ENCODE measurements around the gene KCTD6. TPM values are rescaled to one million over a fixed set of nuclear protein-coding genes. Genes with fewer than 3 reads are reported as not detected.

Gene KCTD6
- total RNA-seq, 4 donors from 2014 or later, result 10.3 to 14.9 (median 11.9) TPM

GRCh38 chr3:58495101-58495500 lies 3.2 kb downstream of the KCTD6 start:
- no peak for TF ChIP-seq POLR2A (IDR thresholded peaks at IDR 0.05)
- TF ChIP-seq, protein P1, sequence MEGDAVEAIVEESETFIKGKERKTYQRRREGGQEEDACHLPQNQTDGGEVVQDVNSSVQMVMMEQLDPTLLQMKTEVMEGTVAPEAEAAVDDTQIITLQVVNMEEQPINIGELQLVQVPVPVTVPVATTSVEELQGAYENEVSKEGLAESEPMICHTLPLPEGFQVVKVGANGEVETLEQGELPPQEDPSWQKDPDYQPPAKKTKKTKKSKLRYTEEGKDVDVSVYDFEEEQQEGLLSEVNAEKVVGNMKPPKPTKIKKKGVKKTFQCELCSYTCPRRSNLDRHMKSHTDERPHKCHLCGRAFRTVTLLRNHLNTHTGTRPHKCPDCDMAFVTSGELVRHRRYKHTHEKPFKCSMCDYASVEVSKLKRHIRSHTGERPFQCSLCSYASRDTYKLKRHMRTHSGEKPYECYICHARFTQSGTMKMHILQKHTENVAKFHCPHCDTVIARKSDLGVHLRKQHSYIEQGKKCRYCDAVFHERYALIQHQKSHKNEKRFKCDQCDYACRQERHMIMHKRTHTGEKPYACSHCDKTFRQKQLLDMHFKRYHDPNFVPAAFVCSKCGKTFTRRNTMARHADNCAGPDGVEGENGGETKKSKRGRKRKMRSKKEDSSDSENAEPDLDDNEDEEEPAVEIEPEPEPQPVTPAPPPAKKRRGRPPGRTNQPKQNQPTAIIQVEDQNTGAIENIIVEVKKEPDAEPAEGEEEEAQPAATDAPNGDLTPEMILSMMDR (IDR thresholded peaks at IDR 0.05), result no peak
- Histone ChIP-seq H3K27ac (no peak overlapping the region), H3K9me3 (no peaks in the 10 kb centered on the region), H3K36me3 (peaks cover 0 to 6% (median 0%) of the 10 kb centered on the region in 3 donors), H3K4me3 (no peak overlapping the region), H3K27me3 (no peaks in the 10 kb centered on the region), H3K4me1 (peaks cover 0 to 33% (median 9%) of the 10 kb centered on the region in 4 donors)
- no peak for DNase-seq

- no peaks in the 10 kb centered on the region for H3K27me3 ChIP-seq
- H3K4me1 ChIP-seq, result peaks cover 0 to 26% (median 9%) of the 10 kb centered on the region in 4 donors
- H3K27ac ChIP-seq, result no peak overlapping the region
- DNase-seq, result no peak
- peaks cover 0 to 12% (median 0%) of the 10 kb centered on the region in 3 donors for H3K36me3 ChIP-seq
- TF ChIP-seq POLR2A (IDR thresholded peaks at IDR 0.05), result no peak
- TF ChIP-seq, protein P1 (IDR thresholded peaks at IDR 0.05), result no peak
- H3K9me3 ChIP-seq, result no peaks in the 10 kb centered on the region
- no peak overlapping the region for H3K4me3 ChIP-seq
These were observed 4.4 kb downstream of the KCTD6 start for GRCh38 chr3:58496206-58496857.

GRCh38 chr3:58497097-58497496 lies 5.2 kb downstream of the KCTD6 start:
- Histone ChIP-seq H3K9me3 (no peaks in the 10 kb centered on the region), H3K36me3 (peaks cover 0 to 16% (median 0%) of the 10 kb centered on the region in 3 donors), H3K4me3 (no peak overlapping the region), H3K27me3 (no peaks in the 10 kb centered on the region), H3K4me1 (peaks cover 0 to 24% (median 9%) of the 10 kb centered on the region in 4 donors), H3K27ac (no peak overlapping the region)
- TF ChIP-seq POLR2A (IDR thresholded peaks at IDR 0.05), result no peak
- TF ChIP-seq, protein P1 (IDR thresholded peaks at IDR 0.05), result no peak
- DNase-seq, result no peak

GRCh38 chr3:58502872-58503271 lies 11.0 kb downstream of the KCTD6 start:
- Histone ChIP-seq H3K9me3 (no peaks in the 10 kb centered on the region), H3K4me1 (no peaks in the 10 kb centered on the region), H3K27ac (no peak overlapping the region), H3K27me3 (no peaks in the 10 kb centered on the region), H3K36me3 (peaks cover 0 to 49% (median 0%) of the 10 kb centered on the region in 3 donors), H3K4me3 (no peak overlapping the region)
- no peak for DNase-seq
- TF ChIP-seq, protein P1 (IDR thresholded peaks at IDR 0.05), result no peak
- no peak for TF ChIP-seq POLR2A (IDR thresholded peaks at IDR 0.05)

- TF ChIP-seq, protein P1 (IDR thresholded peaks at IDR 0.05), result no peak
- TF ChIP-seq POLR2A (IDR thresholded peaks at IDR 0.05), result no peak
- Histone ChIP-seq H3K27me3 (no peaks in the 10 kb centered on the region), H3K27ac (no peak overlapping the region), H3K4me1 (no peaks in the 10 kb centered on the region), H3K36me3 (peaks cover 0 to 57% (median 0%) of the 10 kb centered on the region in 3 donors), H3K9me3 (no peaks in the 10 kb centered on the region), H3K4me3 (no peak overlapping the region)
- no peak for DNase-seq
These were observed 15.6 kb downstream of the KCTD6 start for GRCh38 chr3:58507356-58508078.

Data from Peyer's patch (tissue), 4 donors.